Retinal pigment epithelial cell (primary cell): Measurements from ENCODE around the gene TUT1.
A peak's percentile ranks its signal among the peaks of the same experiment; 100 is the strongest.

Experiments used
- DNase-seq: peaks from one replicate; pipeline ENCODE4 v3.0.0-alpha.2; 2010; ENCODE audit warnings: low read depth
- H3K4me3 ChIP-seq: 2 replicates; pipeline ENCODE4 v1.5.1; 2011; ENCODE audit warnings: mild to moderate bottlenecking, low read length, control low read depth, moderate library complexity
- CTCF ChIP-seq: conservative IDR thresholded peaks from 2 replicates; pipeline ENCODE4 v1.5.1; 2011; ENCODE audit warnings: low read depth, low read length, control low read depth, inconsistent platforms

TUT1 gene

GRCh38 chr11:62600367-62601121, 9.2 kb upstream of the TUT1 start:
- no peak for DNase-seq
- no peak for TF ChIP-seq CTCF
- peak overlapping the region; percentile 90 for H3K4me3 ChIP-seq

- DNase-seq: no peak
- TF ChIP-seq CTCF: no peak
- peak overlapping the region; percentile 90 for H3K4me3 ChIP-seq
Measured at GRCh38 chr11:62599901-62600300, 8.6 kb upstream of the TUT1 start.

GRCh38 chr11:62599069-62599696, 7.9 kb upstream of the TUT1 start:
- no peak for TF ChIP-seq CTCF
- DNase-seq: peak; percentile 98
- H3K4me3 ChIP-seq: peak overlapping the region; percentile 38

- DNase-seq: no peak
- no peak overlapping the region for H3K4me3 ChIP-seq
- no peak for TF ChIP-seq CTCF
Measured at GRCh38 chr11:62595124-62595523, 3.8 kb upstream of the TUT1 start.

GRCh38 chr11:62593434-62594044, 2.2 kb upstream of the TUT1 start:
- peak; percentile 72 for TF ChIP-seq CTCF
- no peak for DNase-seq
- no peak overlapping the region for H3K4me3 ChIP-seq

GRCh38 chr11:62592989-62593421, 1.7 kb upstream of the TUT1 start:
- TF ChIP-seq CTCF: no peak
- no peak overlapping the region for H3K4me3 ChIP-seq
- DNase-seq: no peak
